ENCODE results near the gene CERS6.

The CERS6 gene

GRCh38 chr2:168673265-168674189 lies 217.5 kb downstream of the CERS6 start:
- Histone ChIP-seq H3K4me1 (ENCODE audit: insufficient read depth, low read length) (no peaks in the 10 kb centered on the region), H3K4me3 (ENCODE audit: low read depth in 1 of 2, low read length in 2 of 2) (no peak overlapping the region), H3K27me3 (ENCODE audit: control insufficient read depth in 1 of 2, insufficient read depth in 2 of 2, low read length in 2 of 2) (no peaks in the 10 kb centered on the region), H3K9ac (ENCODE audit: low read length) (no peak overlapping the region), H3K9me3 (ENCODE audit: low read length) (no peaks in the 10 kb centered on the region), H3K36me3 (ENCODE audit: insufficient read depth, low read length) (no peaks in the 10 kb centered on the region), H3K27ac (ENCODE audit: low read depth, low read length) (no peak overlapping the region)

DNA sequence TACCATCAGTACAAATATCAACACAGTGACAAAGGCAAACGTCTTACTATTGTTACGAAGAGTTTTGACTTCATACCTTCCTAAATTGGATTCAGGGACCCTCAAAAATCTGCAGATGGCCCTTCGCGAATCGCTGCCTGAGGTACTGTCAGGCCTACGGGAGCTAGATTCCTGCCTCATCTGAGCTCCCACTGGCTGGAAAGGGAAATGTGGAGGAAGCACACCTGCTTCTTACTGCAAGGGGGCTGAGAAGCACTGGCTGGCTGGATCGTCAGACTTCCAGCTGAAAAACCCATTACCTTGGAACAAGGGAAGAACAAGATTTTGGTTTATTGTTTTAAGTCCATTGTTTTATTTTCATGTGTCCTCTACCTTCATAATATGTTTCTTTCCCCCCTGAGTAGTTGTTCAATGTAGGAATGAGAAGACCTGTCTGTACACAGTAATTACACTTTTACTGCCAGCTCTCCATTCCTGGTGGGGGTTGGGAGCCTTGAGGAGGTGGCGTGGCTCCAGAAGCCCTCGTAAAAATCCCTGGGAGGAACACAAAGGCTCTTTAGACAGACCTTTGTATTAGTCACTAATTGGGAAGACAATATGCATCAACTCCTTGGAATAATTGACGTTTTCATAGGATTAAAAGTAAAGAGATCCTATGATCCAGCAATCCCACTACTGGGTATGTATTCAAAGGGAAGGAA lies 222.2 kb downstream of the CERS6 start:
- no peaks in the 10 kb centered on the region for H3K36me3 ChIP-seq (ENCODE audit: insufficient read depth, low read length)
- H3K27me3 ChIP-seq (ENCODE audit: control insufficient read depth in 1 of 2, insufficient read depth in 2 of 2, low read length in 2 of 2): no peaks in the 10 kb centered on the region
- H3K27ac ChIP-seq (ENCODE audit: low read depth, low read length): no peak overlapping the region
- no peaks in the 10 kb centered on the region for H3K4me1 ChIP-seq (ENCODE audit: insufficient read depth, low read length)
- H3K9me3 ChIP-seq (ENCODE audit: low read length): no peaks in the 10 kb centered on the region
- no peak overlapping the region for H3K9ac ChIP-seq (ENCODE audit: low read length)
- no peak overlapping the region for H3K4me3 ChIP-seq (ENCODE audit: low read depth in 1 of 2, low read length in 2 of 2)

- no peaks in the 10 kb centered on the region for H3K4me1 ChIP-seq (ENCODE audit: insufficient read depth, low read length)
- H3K9ac ChIP-seq (ENCODE audit: low read length): no peak overlapping the region
- H3K4me3 ChIP-seq (ENCODE audit: low read depth in 1 of 2, low read length in 2 of 2): no peak overlapping the region
- no peak overlapping the region for H3K27ac ChIP-seq (ENCODE audit: low read depth, low read length)
- no peaks in the 10 kb centered on the region for H3K36me3 ChIP-seq (ENCODE audit: insufficient read depth, low read length)
- H3K9me3 ChIP-seq (ENCODE audit: low read length): no peaks in the 10 kb centered on the region
- no peaks in the 10 kb centered on the region for H3K27me3 ChIP-seq (ENCODE audit: control insufficient read depth in 1 of 2, insufficient read depth in 2 of 2, low read length in 2 of 2)
Observed at GRCh38 chr2:168679081-168679480, 223.0 kb downstream of the CERS6 start.

GRCh38 chr2:168679741-168680310 lies 223.8 kb downstream of the CERS6 start:
- Histone ChIP-seq H3K9ac (ENCODE audit: low read length) (no peak overlapping the region), H3K27me3 (ENCODE audit: control insufficient read depth in 1 of 2, insufficient read depth in 2 of 2, low read length in 2 of 2) (no peaks in the 10 kb centered on the region), H3K9me3 (ENCODE audit: low read length) (no peaks in the 10 kb centered on the region), H3K36me3 (ENCODE audit: insufficient read depth, low read length) (no peaks in the 10 kb centered on the region), H3K4me3 (ENCODE audit: low read depth in 1 of 2, low read length in 2 of 2) (no peak overlapping the region), H3K4me1 (ENCODE audit: insufficient read depth, low read length) (no peaks in the 10 kb centered on the region), H3K27ac (ENCODE audit: low read depth, low read length) (no peak overlapping the region)

- H3K9me3 ChIP-seq (ENCODE audit: low read length): no peaks in the 10 kb centered on the region
- H3K9ac ChIP-seq (ENCODE audit: low read length): no peak overlapping the region
- no peaks in the 10 kb centered on the region for H3K36me3 ChIP-seq (ENCODE audit: insufficient read depth, low read length)
- H3K4me1 ChIP-seq (ENCODE audit: insufficient read depth, low read length): no peaks in the 10 kb centered on the region
- H3K27me3 ChIP-seq (ENCODE audit: control insufficient read depth in 1 of 2, insufficient read depth in 2 of 2, low read length in 2 of 2): no peaks in the 10 kb centered on the region
- no peak overlapping the region for H3K27ac ChIP-seq (ENCODE audit: low read depth, low read length)
- no peak overlapping the region for H3K4me3 ChIP-seq (ENCODE audit: low read depth in 1 of 2, low read length in 2 of 2)
Observed at GRCh38 chr2:168683996-168684395, 227.9 kb downstream of the CERS6 start.

DNA sequence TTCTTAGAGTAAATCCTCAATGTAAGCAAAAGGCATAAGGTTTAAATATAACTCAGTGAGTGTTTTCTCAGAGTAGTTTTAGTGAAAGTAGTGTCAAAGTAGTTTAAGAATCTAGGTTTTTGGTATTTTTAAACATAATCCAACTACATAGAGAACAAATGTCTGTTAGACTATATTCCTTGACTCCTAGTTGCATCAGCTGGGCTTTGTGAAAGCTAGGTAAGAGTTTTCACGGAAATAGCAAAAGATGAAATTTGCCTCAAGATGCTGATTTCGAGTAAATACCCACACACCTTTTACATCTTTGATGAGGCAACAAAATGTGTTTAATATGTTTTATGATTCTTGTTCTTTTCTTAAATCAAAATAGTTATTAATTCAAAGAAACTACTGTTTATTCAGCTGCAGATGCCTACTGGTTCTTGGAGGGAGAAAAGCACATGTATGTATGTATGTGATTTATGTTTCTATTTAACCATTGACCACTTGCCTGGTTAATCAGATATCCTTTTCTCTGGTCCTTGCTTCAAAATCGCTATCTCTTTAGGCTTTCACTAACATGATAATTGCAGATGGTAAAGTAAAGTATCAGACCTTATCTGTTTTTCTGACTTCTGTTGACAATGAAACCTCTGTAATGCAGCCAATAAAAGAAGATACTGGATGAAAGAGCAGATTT lies 229.0 kb downstream of the CERS6 start:
- H3K9me3 ChIP-seq (ENCODE audit: low read length): no peaks in the 10 kb centered on the region
- no peak overlapping the region for H3K9ac ChIP-seq (ENCODE audit: low read length)
- H3K4me3 ChIP-seq (ENCODE audit: low read depth in 1 of 2, low read length in 2 of 2): no peak overlapping the region
- no peaks in the 10 kb centered on the region for H3K27me3 ChIP-seq (ENCODE audit: control insufficient read depth in 1 of 2, insufficient read depth in 2 of 2, low read length in 2 of 2)
- H3K27ac ChIP-seq (ENCODE audit: low read depth, low read length): no peak overlapping the region
- H3K4me1 ChIP-seq (ENCODE audit: insufficient read depth, low read length): no peaks in the 10 kb centered on the region
- H3K36me3 ChIP-seq (ENCODE audit: insufficient read depth, low read length): no peaks in the 10 kb centered on the region

GRCh38 chr2:168685600-168686451 lies 229.8 kb downstream of the CERS6 start:
- H3K4me1 ChIP-seq (ENCODE audit: insufficient read depth, low read length): no peaks in the 10 kb centered on the region
- no peaks in the 10 kb centered on the region for H3K27me3 ChIP-seq (ENCODE audit: control insufficient read depth in 1 of 2, insufficient read depth in 2 of 2, low read length in 2 of 2)
- no peak overlapping the region for H3K9ac ChIP-seq (ENCODE audit: low read length)
- no peak overlapping the region for H3K4me3 ChIP-seq (ENCODE audit: low read depth in 1 of 2, low read length in 2 of 2)
- H3K9me3 ChIP-seq (ENCODE audit: low read length): no peaks in the 10 kb centered on the region
- H3K36me3 ChIP-seq (ENCODE audit: insufficient read depth, low read length): no peaks in the 10 kb centered on the region
- no peak overlapping the region for H3K27ac ChIP-seq (ENCODE audit: low read depth, low read length)

GRCh38 chr2:168686452-168687191 lies 230.6 kb downstream of the CERS6 start:
- Histone ChIP-seq H3K9me3 (ENCODE audit: low read length) (no peaks in the 10 kb centered on the region), H3K4me1 (ENCODE audit: insufficient read depth, low read length) (no peaks in the 10 kb centered on the region), H3K27me3 (ENCODE audit: control insufficient read depth in 1 of 2, insufficient read depth in 2 of 2, low read length in 2 of 2) (no peaks in the 10 kb centered on the region)

DNA sequence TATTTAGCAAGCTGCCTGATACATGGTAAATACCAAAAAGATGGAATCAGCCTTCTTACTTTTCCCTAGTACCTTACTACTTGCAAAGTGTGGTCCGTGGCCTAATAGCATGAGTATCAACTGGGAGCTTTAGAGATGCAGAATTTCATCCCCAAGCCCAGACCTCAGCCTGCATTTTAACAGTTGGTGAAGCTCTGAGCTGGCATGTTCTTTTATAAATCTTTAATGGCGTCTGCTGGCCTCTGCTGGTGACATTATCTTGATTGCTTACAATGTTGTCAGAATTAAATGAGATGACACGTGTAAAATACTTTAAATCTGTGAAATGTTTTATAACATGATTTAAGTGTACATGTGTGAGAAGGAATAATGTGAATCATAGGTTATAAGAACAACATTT lies 231.2 kb downstream of the CERS6 start:
- Histone ChIP-seq H3K4me3 (ENCODE audit: low read depth in 1 of 2, low read length in 2 of 2) (no peak overlapping the region), H3K27me3 (ENCODE audit: control insufficient read depth in 1 of 2, insufficient read depth in 2 of 2, low read length in 2 of 2) (no peaks in the 10 kb centered on the region), H3K9me3 (ENCODE audit: low read length) (no peaks in the 10 kb centered on the region), H3K9ac (ENCODE audit: low read length) (no peak overlapping the region), H3K36me3 (ENCODE audit: insufficient read depth, low read length) (no peaks in the 10 kb centered on the region), H3K4me1 (ENCODE audit: insufficient read depth, low read length) (no peaks in the 10 kb centered on the region), H3K27ac (ENCODE audit: low read depth, low read length) (no peak overlapping the region)

More at GRCh38 chr2:168686452-168687191, 230.6 kb downstream of the CERS6 start:
- Histone ChIP-seq H3K36me3 (ENCODE audit: insufficient read depth, low read length) (no peaks in the 10 kb centered on the region), H3K27ac (ENCODE audit: low read depth, low read length) (no peak overlapping the region), H3K9ac (ENCODE audit: low read length) (no peak overlapping the region), H3K4me3 (ENCODE audit: low read depth in 1 of 2, low read length in 2 of 2) (no peak overlapping the region)

DNA sequence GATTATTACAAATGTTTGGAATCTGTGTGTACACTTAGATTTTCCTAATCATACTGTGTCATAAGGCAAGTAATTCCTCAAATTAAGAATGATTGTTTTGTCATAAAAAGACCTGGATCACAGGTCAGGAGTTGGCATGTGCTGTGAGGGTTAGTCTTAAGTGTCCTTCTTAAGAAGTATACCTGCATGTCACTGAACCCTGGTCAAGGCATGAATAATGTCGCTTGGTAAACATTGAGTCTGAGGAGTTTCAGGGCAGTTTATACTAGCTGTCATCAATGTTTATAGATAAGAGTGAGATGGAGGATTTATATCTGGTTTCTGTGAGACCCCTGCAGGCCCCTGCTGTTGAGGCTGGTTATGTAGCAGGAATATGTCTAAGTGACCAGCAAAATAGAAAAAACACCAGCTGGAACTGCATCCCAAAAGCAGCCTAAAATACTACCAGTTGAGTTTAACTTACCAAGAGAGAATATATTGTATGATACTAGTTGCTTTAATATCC lies 234.4 kb downstream of the CERS6 start:
- Histone ChIP-seq H3K4me1 (ENCODE audit: insufficient read depth, low read length) (no peaks in the 10 kb centered on the region), H3K9me3 (ENCODE audit: low read length) (no peaks in the 10 kb centered on the region), H3K36me3 (ENCODE audit: insufficient read depth, low read length) (no peaks in the 10 kb centered on the region), H3K27ac (ENCODE audit: low read depth, low read length) (no peak overlapping the region), H3K27me3 (ENCODE audit: control insufficient read depth in 1 of 2, insufficient read depth in 2 of 2, low read length in 2 of 2) (no peaks in the 10 kb centered on the region), H3K9ac (ENCODE audit: low read length) (no peak overlapping the region), H3K4me3 (ENCODE audit: low read depth in 1 of 2, low read length in 2 of 2) (no peak overlapping the region)

Measured in muscle layer of colon (tissue), 2 donors.